OCI-LY3 (cell line): ENCODE data around the gene RELB.

Experiments used
- EZH2phosphoT487 ChIP-seq: fragments of 200-600 bp; shearing (Covaris generic); IDR thresholded peaks from 2 replicates; pipeline ENCODE4 v1.6.1; 2018; ENCODE audit warnings: antibody characterized with exemption, mixed run types, low read depth
- TF ChIP-seq, protein P1 (sequence below): fragments of 200-600, 300-600 bp; sonication (generic); IDR thresholded peaks from 2 replicates; pipeline ENCODE4 v1.5.1; 2014; ENCODE audit warnings: antibody characterized with exemption, low read length, low read depth

DNA sequence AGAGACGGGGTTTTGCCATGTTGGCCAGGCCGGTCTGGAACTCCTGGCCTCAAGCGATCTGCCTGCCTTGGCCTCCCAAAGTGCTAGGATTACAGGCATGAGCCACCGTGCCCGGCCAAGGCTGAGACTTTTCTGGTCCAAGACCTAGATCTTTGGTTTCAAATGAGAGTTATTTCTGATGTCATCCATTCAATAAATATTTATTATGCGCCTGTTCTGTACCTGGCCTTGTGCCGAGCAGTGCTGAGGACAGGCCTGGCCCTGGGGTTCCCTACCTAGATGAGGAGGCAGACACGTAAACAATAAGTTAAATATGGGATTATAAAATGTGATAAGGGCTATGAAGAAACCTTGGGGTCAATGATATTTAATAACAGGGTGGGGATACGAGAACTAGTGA lies 4.5 kb downstream of the RELB start:
- TF ChIP-seq, protein P1, sequence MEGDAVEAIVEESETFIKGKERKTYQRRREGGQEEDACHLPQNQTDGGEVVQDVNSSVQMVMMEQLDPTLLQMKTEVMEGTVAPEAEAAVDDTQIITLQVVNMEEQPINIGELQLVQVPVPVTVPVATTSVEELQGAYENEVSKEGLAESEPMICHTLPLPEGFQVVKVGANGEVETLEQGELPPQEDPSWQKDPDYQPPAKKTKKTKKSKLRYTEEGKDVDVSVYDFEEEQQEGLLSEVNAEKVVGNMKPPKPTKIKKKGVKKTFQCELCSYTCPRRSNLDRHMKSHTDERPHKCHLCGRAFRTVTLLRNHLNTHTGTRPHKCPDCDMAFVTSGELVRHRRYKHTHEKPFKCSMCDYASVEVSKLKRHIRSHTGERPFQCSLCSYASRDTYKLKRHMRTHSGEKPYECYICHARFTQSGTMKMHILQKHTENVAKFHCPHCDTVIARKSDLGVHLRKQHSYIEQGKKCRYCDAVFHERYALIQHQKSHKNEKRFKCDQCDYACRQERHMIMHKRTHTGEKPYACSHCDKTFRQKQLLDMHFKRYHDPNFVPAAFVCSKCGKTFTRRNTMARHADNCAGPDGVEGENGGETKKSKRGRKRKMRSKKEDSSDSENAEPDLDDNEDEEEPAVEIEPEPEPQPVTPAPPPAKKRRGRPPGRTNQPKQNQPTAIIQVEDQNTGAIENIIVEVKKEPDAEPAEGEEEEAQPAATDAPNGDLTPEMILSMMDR: no peak
- no peak for TF ChIP-seq EZH2phosphoT487
